ENCODE results near the gene AFTPH.
"Not testable (repeated sequence)": the region's sequence is repeated elsewhere in the genome, so short reads cannot be mapped to it uniquely, and the experiment has no call there.

Gene AFTPH

GRCh38 chr2:64525317-64525613 lies 1.1 kb downstream of the AFTPH start:
- intact Hi-C loops (cut with DNase I; ENCODE audit: low total_unique reads): loop anchor here (10.0 kb wide), 1 partner anchor 340 kb away; no protein-coding TSS in a partner anchor
- no peaks in the 10 kb centered on the region for H3K9me3 ChIP-seq
- H3K27ac ChIP-seq: peak overlapping the region; percentile 96 to 97
- peak overlapping the region; percentile 90 to 98 for H3K4me3 ChIP-seq
- H3K27me3 ChIP-seq: no peaks in the 10 kb centered on the region
- H3K4me1 ChIP-seq: peaks cover 0 to 29% (median 20%) of the 10 kb centered on the region in 4 donors
- no peaks in the 10 kb centered on the region for H3K36me3 ChIP-seq
- no peak for TF ChIP-seq CTCF (IDR thresholded peaks at IDR 0.05)
- DNase-seq: no peak

GRCh38 chr2:64526034-64526433 lies 1.9 kb downstream of the AFTPH start:
- intact Hi-C loops (cut with DNase I; ENCODE audit: low total_unique reads): loop anchor here (10.0 kb wide), 1 partner anchor 339 kb away; no protein-coding TSS in a partner anchor

GRCh38 chr2:64530946-64531345 lies 6.8 kb downstream of the AFTPH start:
- H3K27me3 ChIP-seq; H3K4me3 ChIP-seq; H3K27ac ChIP-seq; intact Hi-C loops (cut with DNase I; ENCODE audit: low total_unique reads); H3K9me3 ChIP-seq; H3K36me3 ChIP-seq; DNase-seq: not testable (repeated sequence)
- H3K4me1 ChIP-seq: peaks cover 0 to 17% (median 12%) of the 10 kb centered on the region in 4 donors

More at GRCh38 chr2:64526034-64526433, 1.9 kb downstream of the AFTPH start:
- no peak for DNase-seq
- TF ChIP-seq CTCF (IDR thresholded peaks at IDR 0.05): no peak
- Histone ChIP-seq H3K9me3 (no peaks in the 10 kb centered on the region), H3K36me3 (no peaks in the 10 kb centered on the region), H3K27ac (no peak overlapping the region), H3K4me1 (peaks cover 0 to 29% (median 20%) of the 10 kb centered on the region in 4 donors), H3K27me3 (no peaks in the 10 kb centered on the region), H3K4me3 (no peak overlapping the region)

GRCh38 chr2:64532030-64532429 lies 7.9 kb downstream of the AFTPH start:
- no peak for TF ChIP-seq CTCF (IDR thresholded peaks at IDR 0.05)
- DNase-seq: no peak
- intact Hi-C loops (cut with DNase I; ENCODE audit: low total_unique reads): no loop called here
- Histone ChIP-seq H3K27me3 (no peaks in the 10 kb centered on the region), H3K27ac (no peak overlapping the region), H3K4me3 (no peak overlapping the region), H3K4me1 (peaks cover 0 to 7% (median 3%) of the 10 kb centered on the region in 4 donors), H3K9me3 (no peaks in the 10 kb centered on the region), H3K36me3 (no peaks in the 10 kb centered on the region)

- no peak for TF ChIP-seq CTCF (IDR thresholded peaks at IDR 0.05)
- Histone ChIP-seq H3K36me3 (no peaks in the 10 kb centered on the region), H3K27me3 (no peaks in the 10 kb centered on the region), H3K4me1 (peaks cover 0 to 11% (median 0%) of the 10 kb centered on the region in 4 donors), H3K27ac (no peak overlapping the region), H3K4me3 (no peak overlapping the region), H3K9me3 (no peaks in the 10 kb centered on the region)
- DNase-seq: no peak
- intact Hi-C loops (cut with DNase I; ENCODE audit: low total_unique reads): no loop called here
Observed at GRCh38 chr2:64533882-64534281, 9.8 kb downstream of the AFTPH start.

- no peaks in the 10 kb centered on the region for H3K9me3 ChIP-seq
- no peak overlapping the region for H3K27ac ChIP-seq
- TF ChIP-seq CTCF (IDR thresholded peaks at IDR 0.05): no peak
- DNase-seq: no peak
- H3K36me3 ChIP-seq: no peaks in the 10 kb centered on the region
- H3K27me3 ChIP-seq: no peaks in the 10 kb centered on the region
- peaks cover 0 to 16% (median 0%) of the 10 kb centered on the region in 4 donors for H3K4me1 ChIP-seq
- intact Hi-C loops (cut with DNase I; ENCODE audit: low total_unique reads): no loop called here
- no peak overlapping the region for H3K4me3 ChIP-seq
Observed at GRCh38 chr2:64534363-64534762, 10.2 kb downstream of the AFTPH start.

Measured in tibial artery (tissue), 4 donors.